Fibroblast of lung (primary cell): ENCODE measurements around the gene SHQ1. TPM values are rescaled to one million over a fixed set of nuclear protein-coding genes. Genes with fewer than 3 reads are reported as not detected.

ENCODE experiments used
- DNase-seq, 2 donors: peaks; one replicate each; pipeline versions ENCODE4 v3.0.0 to v3.0.0-alpha.2; 2010; ENCODE audit warnings: low read depth in 2 of 2
- H2AFZ ChIP-seq: 2 replicates; pipeline ENCODE4 v1.5.1; 2012; ENCODE audit warnings: low read length, control low read depth, inconsistent platforms
- H3K27ac ChIP-seq: 2 replicates; pipeline ENCODE4 v1.5.1; 2011; ENCODE audit warnings: low read length, control low read depth; ENCODE audit not compliant: insufficient read depth
- H3K27me3 ChIP-seq: 2 replicates; pipeline ENCODE4 v1.5.1; 2011; ENCODE audit warnings: mild to moderate bottlenecking, low read length; ENCODE audit not compliant: control insufficient read depth, insufficient read depth
- H3K36me3 ChIP-seq: 2 replicates; pipeline ENCODE4 v1.5.1; 2011; ENCODE audit warnings: low read length; ENCODE audit not compliant: control insufficient read depth, insufficient read depth
- H3K4me1 ChIP-seq: 2 replicates; pipeline ENCODE4 v1.5.1; 2011; ENCODE audit warnings: low read length; ENCODE audit not compliant: control insufficient read depth, insufficient read depth; ENCODE audit errors: extremely low read depth
- H3K4me2 ChIP-seq: 2 replicates; pipeline ENCODE4 v1.5.1; 2011; ENCODE audit warnings: low read length, control low read depth; ENCODE audit not compliant: insufficient read depth; ENCODE audit errors: extremely low read depth
- H3K4me3 ChIP-seq, 4 experiments: fragments of 200-600 bp in 1 of 4; sonication (generic) in 1 of 4; replicated peaks in 1 of 4; 2 replicates each; pipeline ENCODE4 v1.5.1; 2011 to 2016; ENCODE audit warnings: low read length in 4 of 4, low read depth in 3 of 4, mild to moderate bottlenecking in 3 of 4, control low read depth in 2 of 4, inconsistent platforms in 1 of 4, mixed read lengths in 1 of 4; ENCODE audit not compliant: insufficient read depth in 1 of 4; ENCODE audit errors: control extremely low read depth in 1 of 4
- H3K79me2 ChIP-seq: 2 replicates; pipeline ENCODE4 v1.5.1; 2012; ENCODE audit warnings: mild to moderate bottlenecking, low read length, inconsistent platforms; ENCODE audit not compliant: control insufficient read depth, insufficient read depth
- H3K9ac ChIP-seq: 2 replicates; pipeline ENCODE4 v1.5.1; 2011; ENCODE audit warnings: mild to moderate bottlenecking, low read length, control low read depth; ENCODE audit not compliant: insufficient read depth
- H3K9me3 ChIP-seq: 2 replicates; pipeline ENCODE4 v1.5.1; 2012; ENCODE audit warnings: low read depth, low read length; ENCODE audit not compliant: control insufficient read depth, insufficient read depth
- H4K20me1 ChIP-seq: 2 replicates; pipeline ENCODE4 v1.5.1; 2011; ENCODE audit warnings: low read length; ENCODE audit not compliant: control insufficient read depth, insufficient read depth; ENCODE audit errors: extremely low read depth
- CTCF ChIP-seq, 2 donors: IDR thresholded peaks in 1 of 2; conservative IDR thresholded peaks in 1 of 2; 1 replicate in 1 of 2; 2 replicates in 1 of 2; pipeline ENCODE4 v1.5.1; 2011 to 2012; ENCODE audit warnings: low read length in 2 of 2, control low read depth in 1 of 2, inconsistent platforms in 1 of 2, low read depth in 1 of 2, mild to moderate bottlenecking in 1 of 2
- EZH2 ChIP-seq: IDR thresholded peaks from 2 replicates; pipeline ENCODE4 v1.5.1; 2012; ENCODE audit warnings: low read length, control low read depth, mild to moderate bottlenecking; ENCODE audit errors: missing control alignments
- polyA plus RNA-seq, 2 donors: library from polyadenylated mRNA; depleted of rRNA in 1 of 2; stranded (reverse) in 1 of 2; unstranded in 1 of 2; fragments of >200 nt; gene quantifications; 2 replicates each; pipeline ENCODE4 v1.2.1, GENCODE V29; 2011 to 2012; ENCODE audit warnings: missing spikeins in 1 of 2
- total RNA-seq: library from RNA; depleted of rRNA; stranded (reverse); fragments of >200 nt; gene quantifications from 2 replicates; pipeline ENCODE4 v1.2.1, GENCODE V29; 2014

The SHQ1 gene
- total and polyA plus RNA-seq, 2 donors (not counting 1 experiment from before 2014, with no cell fraction given): 12.2 to 15.5 TPM

DNA sequence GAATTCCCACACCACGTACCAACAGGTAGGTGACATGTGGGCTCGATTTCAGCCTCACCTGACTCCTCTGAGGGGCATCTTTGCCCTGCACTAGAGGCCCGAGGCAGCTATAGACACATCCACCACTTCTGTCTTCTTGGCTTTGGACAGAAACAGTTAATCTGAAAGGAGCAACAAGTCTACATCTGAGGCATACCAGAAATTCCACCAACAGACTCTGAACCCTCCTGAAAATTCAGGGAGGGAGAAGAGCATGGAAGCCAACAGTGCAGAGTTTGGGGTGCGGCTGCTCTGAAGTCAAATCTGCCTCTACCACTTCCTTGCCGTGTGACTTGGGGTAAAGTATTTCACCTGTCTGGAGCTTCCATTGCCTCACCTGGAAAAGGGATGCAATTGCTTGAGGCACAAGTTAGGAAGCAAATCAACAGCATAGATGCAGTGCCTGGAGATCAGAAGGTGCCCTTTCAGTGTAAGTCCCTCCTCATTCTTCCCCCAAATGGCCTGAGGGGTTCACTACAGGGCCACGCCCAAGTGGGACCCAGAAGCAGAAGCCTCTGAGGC lies 119.8 kb downstream of the SHQ1 start:
- Histone ChIP-seq H3K27ac (no peak overlapping the region), H3K4me2 (no peak overlapping the region), H3K9ac (no peak overlapping the region), H3K4me3 (no peak overlapping the region), H3K9me3 (no peaks in the 10 kb centered on the region), H3K27me3 (no peaks in the 10 kb centered on the region), H3K79me2 (no peaks in the 10 kb centered on the region), H3K36me3 (no peaks in the 10 kb centered on the region), H4K20me1 (no peaks in the 10 kb centered on the region), H2AFZ (no peak overlapping the region), H3K4me1 (no peaks in the 10 kb centered on the region)
- no peak for DNase-seq
- TF ChIP-seq CTCF (conservative IDR thresholded peaks at IDR 0.05 in 1 of 2, IDR thresholded peaks at IDR 0.05 in 1 of 2; ENCODE audit: low read depth in 1 of 2, low read length in 2 of 2) (no peak), EZH2 (no peak)

DNA sequence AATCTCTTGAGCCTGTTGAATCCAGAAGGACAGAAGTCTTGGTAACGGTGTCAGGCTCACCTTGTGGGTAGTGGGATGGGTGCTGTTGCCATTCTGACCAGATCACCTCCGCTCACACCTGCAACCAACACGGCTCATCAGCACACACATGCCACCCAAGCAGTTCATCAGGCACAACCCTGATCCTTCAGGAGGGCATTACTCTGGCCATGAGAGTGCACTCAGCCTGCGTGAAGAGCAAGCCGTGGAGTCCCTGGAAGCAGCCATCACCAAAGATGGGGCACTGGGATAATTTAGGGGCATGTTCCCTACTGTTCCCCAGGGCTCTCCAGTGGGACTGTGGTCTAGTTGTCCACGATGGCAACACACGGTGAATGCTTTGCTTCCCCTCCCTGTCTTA lies 120.5 kb downstream of the SHQ1 start:
- no peak for DNase-seq
- Histone ChIP-seq H3K9ac (no peak overlapping the region), H3K79me2 (no peaks in the 10 kb centered on the region), H3K9me3 (no peaks in the 10 kb centered on the region), H3K4me1 (no peaks in the 10 kb centered on the region), H4K20me1 (no peaks in the 10 kb centered on the region), H3K4me2 (no peak overlapping the region), H3K4me3 (no peak overlapping the region), H3K36me3 (no peaks in the 10 kb centered on the region), H2AFZ (no peak overlapping the region), H3K27ac (no peak overlapping the region), H3K27me3 (no peaks in the 10 kb centered on the region)
- TF ChIP-seq CTCF (conservative IDR thresholded peaks at IDR 0.05 in 1 of 2, IDR thresholded peaks at IDR 0.05 in 1 of 2; ENCODE audit: low read depth in 1 of 2, low read length in 2 of 2) (no peak), EZH2 (no peak)

- H3K4me1 ChIP-seq: no peaks in the 10 kb centered on the region
- no peak overlapping the region for H2AFZ ChIP-seq
- no peak for DNase-seq
- no peak overlapping the region for H3K4me3 ChIP-seq
- no peak overlapping the region for H3K27ac ChIP-seq
- H3K36me3 ChIP-seq: no peaks in the 10 kb centered on the region
- no peaks in the 10 kb centered on the region for H3K27me3 ChIP-seq
- H3K9ac ChIP-seq: no peak overlapping the region
- no peak overlapping the region for H3K4me2 ChIP-seq
- TF ChIP-seq CTCF (conservative IDR thresholded peaks at IDR 0.05 in 1 of 2, IDR thresholded peaks at IDR 0.05 in 1 of 2; ENCODE audit: low read depth in 1 of 2, low read length in 2 of 2) (no peak), EZH2 (no peak)
- H3K9me3 ChIP-seq: no peaks in the 10 kb centered on the region
- no peaks in the 10 kb centered on the region for H4K20me1 ChIP-seq
- no peaks in the 10 kb centered on the region for H3K79me2 ChIP-seq
Observed at GRCh38 chr3:72727172-72727571, 121.1 kb downstream of the SHQ1 start.
